GM21529 (cell line): ENCODE measurements around the gene TACR1.
"Not testable (repeated sequence)": the region's sequence is repeated elsewhere in the genome, so short reads cannot be mapped to it uniquely, and the experiment has no call there.

Experiments used
- ATAC-seq: cut with Tn5 transposase; IDR thresholded peaks from one replicate; pipeline ENCODE4 v1.9.1; 2021; ENCODE audit not compliant: unreplicated experiment

TACR1 gene

DNA sequence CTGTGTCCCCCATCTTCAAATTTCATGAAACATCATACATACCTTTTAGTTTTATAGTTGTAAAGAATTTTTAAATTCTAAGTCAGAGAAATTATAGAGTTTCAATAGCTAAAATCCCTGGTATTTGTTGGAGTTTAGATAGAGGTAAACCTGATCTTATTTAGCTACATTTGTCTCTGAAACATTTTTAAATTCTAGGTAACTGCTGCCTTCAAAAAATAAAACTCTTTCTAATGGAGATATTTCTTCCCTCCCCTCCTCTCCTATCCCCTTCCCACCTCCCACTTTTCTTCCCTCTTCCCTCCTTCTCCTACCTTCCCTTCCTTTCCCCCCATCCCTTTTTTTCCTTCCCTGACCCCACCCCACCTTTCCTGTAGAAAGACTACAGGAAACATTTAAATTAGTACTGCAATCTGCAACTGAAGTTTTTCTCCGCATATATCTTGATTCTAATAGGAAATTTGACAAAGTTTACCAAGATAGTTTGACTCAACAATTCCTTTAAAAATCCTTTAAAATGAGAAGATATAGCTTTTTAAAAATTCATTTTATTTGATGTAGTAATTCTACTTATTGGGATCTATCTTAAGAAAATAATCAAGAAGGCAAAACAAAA is 4.1 kb downstream of the TACR1 start:
- no peak for ATAC-seq

DNA sequence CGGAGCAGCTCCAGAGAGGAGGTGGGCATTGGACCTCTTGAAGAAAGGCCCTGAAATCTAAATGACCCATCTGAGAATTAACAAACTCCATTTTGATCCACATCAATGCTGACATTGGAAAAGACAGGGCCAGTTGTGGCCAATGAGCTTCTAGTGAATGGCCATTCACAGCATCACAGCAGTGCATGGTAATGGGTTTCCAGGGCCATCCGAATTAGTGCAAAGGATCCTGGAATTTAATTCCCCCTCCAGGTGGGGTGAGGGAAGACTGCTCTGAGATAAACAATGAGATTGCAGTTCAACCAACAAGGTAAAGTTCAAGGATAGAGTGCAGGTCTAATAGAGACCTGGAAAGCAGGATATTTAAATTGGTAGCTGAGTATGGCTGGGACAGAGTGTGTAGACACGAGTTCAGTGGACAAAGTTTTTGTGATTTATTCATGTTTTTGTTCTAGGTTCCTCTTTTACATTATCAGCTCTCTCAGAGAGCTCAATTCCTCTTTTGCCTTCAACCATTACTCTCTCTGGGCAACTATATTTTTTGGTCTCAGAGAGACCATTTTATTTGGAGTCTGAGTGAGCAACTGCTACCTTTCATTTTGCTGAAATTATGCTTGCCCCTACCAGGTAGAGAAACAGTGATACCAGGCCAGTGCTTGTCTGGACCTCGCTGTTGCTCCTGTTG is 5.0 kb downstream of the TACR1 start:
- ATAC-seq: no peak

DNA sequence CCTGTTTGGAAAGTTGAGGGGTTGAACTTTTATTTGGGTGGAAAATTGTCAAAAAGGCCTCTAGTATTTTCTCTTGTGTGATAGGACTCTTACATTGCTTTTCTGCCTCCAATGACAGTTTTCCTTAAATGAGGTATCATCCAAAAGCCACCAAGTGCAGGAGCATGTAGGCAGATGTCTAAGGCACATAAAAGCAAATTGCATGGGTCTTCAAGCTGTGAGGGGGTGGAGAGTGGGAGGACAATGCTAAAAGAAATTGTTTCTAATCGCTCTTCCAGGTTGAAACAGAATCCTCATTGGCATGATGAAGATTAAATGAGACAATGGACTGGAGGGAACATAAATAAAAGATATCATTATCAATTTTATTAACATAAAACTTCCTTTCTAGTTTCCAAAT is 6.8 kb downstream of the TACR1 start:
- no peak for ATAC-seq

DNA sequence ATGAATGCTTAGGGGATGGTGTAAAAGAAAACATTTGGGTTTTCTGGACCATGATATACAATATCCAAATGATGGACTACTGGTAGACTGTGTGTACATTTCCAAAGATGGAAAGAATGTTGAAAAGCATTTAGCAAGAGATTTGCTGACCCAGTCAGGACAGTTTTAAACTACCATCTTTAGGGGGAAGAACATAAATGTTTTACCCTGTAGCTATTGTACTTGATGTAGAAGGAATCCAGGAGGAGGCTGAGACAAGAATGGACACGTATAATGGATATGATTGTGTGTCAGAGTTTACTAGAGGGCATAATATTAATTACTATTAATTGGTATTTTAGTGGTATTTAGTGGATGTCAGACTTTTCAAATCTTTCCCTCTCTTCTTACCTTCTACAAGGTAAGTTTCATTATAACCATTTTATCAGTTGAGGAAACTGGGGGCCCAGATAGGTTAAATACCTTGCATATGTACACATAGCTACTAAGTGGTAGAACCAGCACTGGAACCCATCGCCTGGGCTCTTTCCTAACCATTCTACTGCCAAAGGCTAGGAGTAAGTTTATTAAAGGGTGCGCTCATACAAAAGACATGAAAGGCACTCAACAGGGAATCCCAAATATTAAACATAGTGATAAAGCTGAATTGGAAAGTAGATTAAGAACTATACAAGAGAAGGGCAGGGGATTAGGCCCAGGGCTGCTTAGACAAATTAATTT is 8.9 kb downstream of the TACR1 start:
- ATAC-seq: no peak

DNA sequence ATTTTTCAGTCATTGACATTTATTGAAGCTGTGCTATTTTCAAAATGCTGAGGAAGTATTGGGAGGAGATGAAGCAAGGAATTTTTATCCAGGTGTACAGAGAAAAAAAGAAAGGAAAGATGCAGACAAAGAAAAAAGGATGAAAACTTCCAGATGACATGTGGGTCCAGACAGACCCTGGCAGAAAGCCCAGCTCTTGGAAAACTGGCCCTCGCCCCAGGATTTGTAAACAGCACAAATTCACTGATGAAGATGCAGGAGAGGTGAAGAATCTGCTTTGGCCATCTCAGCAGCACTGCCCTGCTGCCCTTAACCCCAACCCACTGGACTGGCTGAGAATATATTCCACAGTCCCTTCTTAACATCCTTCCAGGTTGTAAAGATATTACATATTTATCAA is 12.5 kb downstream of the TACR1 start:
- ATAC-seq: no peak

DNA sequence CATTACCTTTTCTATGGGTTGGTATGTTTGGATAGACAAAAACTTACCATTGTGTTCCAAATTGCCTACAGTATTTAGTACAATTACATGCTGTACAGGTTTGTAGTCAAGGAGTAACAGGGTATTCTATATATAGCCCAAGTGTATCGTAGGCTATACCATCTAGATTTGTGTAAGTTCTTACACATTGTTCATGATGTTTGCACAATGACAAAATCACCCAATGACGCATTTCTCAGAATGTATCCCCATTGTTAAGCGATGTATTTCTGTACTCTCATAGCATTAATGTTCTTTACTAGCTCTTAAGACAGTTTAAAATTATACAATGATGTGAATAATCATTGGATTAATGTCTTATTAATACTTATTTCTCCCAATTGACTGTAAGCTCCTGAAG is 16.7 kb downstream of the TACR1 start:
- ATAC-seq: no peak

DNA sequence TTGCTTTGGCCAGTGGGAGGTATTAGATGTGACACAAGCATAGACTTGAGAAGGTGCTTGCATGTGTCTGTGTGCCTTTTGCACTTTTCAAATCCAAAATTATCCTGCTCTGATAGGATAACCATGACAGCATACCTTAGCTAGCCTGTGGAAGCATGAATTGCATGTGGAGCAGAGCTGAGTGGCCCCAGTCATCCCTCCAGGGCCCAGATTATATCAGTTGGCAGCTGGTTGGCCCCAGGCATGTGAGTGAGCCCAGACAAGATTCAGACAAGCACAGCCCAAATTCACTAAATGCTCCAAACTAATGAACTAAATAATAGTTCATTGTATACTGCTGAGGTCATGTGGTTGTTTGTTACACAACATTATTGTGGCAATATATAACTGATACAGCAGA is 18.8 kb downstream of the TACR1 start:
- no peak for ATAC-seq

DNA sequence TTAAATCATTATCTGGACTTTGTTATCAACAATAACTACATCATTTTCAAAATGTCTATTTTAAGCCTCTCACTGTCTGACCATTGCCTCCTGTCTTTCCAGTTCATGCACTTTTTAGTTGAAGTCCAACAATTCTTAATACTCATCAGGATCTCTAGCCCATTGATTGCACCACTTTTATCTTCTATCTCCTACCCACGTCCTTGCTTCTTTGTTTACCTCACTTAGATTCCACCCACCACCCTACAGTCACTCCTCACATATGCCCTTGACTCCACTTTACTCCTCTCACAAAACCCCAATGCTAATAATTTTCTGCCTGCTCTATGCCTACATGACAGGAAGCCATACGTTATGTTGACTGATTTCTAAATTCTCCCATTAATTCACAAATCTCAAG is 21.9 kb downstream of the TACR1 start:
- no peak for ATAC-seq

DNA sequence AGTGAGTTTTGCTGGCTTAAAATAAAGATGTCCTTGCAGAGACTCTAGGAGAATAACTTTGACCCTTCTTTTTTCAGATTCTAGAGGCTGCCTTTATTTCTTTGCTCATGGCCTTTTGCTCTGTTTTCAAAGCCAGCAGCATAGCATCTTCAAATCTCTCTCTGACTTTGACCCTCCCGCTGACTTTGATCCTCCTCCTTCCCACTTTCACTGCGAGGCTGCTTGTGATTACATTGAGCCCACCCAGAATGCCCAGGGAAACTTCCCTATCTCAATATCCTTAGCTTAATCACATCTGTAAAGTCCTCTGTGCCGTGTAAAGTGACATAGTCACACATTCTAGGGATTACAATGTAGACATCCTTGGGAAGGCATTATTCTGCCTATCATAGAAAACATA is 23.9 kb downstream of the TACR1 start:
- no peak for ATAC-seq

DNA sequence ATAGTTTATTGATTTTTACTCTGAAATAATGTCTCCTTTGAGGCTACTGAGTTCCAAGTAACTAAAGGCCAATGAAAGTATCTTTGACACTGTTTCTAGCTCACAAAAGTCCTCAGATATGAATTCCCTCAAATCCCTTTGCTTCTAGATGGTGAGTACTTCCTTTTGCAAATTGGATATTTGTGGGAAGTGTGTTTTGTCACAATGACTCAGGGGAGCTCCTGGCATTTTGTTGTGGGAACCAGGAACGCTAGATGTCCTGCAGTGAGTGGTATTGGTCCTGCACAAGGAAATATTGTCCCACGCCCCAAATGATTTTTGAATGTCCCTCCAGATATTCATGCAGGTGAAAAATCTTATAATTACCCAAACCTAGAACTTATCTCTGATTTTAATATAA is 24.3 kb downstream of the TACR1 start:
- no peak for ATAC-seq

DNA sequence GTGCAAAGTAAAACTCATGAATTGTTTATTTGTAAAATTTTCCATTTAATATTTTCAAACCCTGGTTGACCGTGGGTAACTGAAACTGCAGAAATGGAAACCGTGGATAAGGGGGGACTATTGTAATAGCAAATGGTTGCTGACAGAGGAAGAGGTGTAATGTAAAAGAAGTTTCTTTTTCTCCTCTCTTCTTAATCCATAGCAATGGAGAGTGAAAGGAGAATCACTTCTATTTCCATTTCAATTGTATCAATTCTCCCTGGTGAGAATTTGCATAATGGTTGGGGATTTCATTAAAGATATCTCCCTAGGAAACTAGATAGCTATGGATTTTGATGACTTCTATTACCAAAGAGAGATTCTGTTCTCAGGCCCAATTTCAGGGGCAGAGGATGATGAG is 24.8 kb downstream of the TACR1 start:
- ATAC-seq: no peak

DNA sequence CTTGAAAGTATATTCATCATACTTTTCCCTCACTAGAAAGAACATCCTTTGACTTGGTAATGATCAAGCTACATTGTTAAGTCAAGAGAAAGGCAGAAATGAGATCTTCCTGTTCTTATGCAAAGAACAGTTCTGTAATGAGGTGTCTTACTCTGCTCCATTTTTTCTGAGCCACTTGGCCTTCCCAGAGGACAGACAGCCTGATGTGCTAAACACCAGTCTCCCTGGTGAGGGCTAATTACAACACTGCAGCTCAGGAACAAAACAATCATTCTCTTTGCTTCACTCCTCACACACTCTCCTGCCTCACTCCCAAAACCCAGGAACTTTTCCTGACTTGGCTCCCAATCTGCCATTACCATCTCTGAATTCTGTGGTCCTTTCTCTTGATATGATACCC is 25.6 kb downstream of the TACR1 start:
- ATAC-seq: no peak

DNA sequence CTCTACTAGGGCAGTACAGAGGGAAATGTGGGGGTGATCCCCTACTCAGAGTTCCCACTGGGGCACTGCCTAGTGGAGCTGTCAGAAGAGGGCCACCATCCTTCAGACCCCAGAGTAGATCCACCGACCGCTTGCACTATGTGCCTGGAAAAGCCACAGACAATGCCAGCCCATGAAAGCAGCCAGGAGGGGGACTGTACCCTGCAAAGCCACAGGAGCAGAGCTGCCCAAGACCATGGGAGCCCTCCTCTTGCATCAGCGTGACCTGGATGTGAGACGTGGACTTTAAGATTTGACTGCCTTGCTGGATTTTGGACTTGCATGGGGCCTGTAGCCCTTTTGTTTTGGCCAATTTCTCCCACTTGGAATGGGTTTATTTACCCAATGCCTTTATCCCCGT is 27.9 kb downstream of the TACR1 start:
- not testable (repeated sequence) for ATAC-seq

DNA sequence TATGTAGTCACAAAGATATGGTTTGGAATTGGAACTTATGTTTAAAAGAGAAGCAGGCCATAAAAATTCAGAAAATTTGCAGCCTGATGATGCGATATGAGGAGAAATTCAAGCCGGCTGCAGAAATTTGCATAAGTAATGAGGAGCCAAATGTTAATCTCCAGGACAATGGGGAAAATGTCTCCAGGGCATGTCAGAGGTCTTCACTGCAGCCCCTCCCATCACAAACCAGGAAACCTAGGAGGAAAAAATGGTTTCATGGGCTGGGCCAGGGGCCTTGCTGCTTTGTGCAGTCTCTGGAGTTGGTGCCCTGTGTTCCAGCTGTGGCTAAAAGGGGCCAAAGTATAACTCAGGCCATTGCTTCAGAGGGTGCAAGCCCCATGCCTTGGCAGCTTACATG is 28.4 kb downstream of the TACR1 start:
- no peak for ATAC-seq

DNA sequence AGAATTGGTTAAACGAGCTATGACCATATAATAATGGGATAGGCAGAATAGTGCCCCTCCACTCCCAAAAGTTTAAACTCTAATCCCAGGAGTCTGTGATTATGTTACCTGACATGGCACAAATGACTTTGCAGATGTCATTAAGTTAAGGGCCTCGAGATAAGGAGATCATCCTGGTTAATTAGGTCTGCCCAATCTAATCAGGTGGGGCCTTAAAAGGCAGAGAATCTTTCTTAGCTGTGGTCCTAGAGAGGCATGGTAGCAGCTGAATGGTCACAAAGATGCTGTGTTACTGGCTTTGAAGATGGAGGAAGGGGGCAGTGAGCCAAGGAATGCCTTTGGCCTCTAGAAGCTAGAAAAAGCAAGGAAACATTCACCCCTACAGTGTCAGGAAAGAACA is 31.1 kb downstream of the TACR1 start:
- no peak for ATAC-seq

DNA sequence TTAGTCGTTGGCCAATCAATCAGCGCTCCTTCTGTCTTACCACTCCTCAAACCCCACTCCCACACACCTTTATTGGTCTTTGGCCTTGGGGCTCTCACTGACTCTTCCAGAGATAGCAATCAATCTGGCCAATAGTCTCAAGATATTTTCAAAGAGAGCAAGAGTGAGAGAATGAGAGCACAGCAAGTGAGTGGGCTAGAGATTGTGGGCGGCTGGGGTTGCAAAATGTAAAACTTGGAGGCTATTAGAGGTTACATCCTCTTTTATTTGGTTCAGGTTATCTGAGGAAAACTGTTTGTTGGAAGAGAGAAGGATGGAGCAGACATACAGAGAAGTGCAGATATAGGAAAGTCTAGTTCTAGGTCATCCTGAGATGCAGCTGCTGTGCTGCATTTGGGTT is 32.8 kb downstream of the TACR1 start:
- ATAC-seq: no peak

DNA sequence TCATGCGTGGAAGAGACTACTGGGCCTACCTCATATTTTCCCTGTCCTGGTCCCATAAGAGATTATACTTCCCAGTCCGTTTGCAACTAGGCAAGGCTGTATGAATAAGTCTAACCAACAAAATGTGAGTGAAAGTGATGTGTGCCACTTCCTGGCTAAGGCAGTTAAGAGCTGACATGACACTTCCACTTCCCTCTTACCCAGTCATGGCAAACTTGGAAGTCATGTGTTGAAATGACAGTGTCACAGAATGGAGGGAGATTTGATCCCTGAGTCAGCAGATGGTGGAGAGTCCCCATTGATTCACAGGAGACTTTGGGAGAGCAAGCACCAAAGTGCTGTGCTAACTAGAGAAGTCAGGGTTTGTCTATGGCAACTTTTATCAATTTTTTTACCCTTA is 36.4 kb downstream of the TACR1 start:
- ATAC-seq: no peak

DNA sequence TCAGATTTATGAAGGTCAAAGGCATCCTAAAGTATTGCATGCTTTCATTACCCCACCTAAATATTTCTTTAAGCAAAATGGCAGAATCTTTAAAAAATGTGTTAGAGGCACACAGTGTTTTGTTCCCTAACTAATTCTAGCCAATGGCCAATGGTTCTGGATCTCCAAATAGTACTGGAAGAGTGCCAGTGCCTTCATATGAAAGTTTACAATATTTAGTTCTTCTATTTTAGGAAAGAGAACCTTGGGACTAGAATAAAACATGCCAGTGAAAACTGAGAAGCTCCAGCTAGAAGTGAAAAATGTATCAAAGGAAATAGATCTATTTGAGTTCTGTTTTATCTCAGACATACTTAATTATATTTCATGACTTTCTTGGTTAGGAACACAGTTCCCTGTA is 37.1 kb downstream of the TACR1 start:
- ATAC-seq: no peak

DNA sequence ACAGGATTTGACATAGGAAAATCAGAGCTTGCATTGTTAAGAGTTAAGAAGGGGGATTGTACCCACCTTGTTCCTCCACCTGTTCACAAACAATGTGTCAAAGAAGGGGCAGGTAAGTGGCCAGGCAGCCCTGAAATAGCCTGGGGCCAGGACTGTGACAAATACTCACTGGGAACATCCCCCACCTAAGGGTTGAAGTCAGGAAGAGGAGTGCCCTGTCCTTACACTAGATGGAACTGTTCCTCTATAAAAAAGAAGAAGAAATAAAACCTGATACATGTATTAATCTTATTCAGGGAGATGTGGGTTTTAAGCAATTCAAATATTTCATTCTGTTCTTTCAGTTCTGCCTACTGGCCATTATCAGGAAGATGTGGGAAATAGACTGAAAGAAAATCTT is 41.9 kb downstream of the TACR1 start:
- ATAC-seq: no peak

DNA sequence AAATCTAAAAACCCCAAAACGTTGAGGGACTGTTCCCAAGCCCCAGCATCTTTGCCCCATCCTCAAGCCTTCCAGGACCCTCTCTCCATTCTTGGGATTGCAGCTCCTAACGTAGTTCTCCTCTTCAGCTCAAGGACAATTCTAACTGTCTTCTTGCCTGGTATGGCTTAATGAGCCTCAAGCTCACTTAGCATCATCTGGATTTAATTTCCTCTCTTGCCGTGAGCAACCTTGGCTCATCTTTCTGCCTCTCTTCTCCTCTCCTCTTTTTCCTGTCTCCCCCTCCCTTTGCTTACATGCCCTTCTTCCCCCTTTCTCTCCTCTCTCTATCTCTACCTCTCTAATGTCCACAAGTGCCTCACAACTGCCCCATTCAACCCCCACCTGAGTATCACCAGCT is 44.2 kb downstream of the TACR1 start:
- no peak for ATAC-seq

DNA sequence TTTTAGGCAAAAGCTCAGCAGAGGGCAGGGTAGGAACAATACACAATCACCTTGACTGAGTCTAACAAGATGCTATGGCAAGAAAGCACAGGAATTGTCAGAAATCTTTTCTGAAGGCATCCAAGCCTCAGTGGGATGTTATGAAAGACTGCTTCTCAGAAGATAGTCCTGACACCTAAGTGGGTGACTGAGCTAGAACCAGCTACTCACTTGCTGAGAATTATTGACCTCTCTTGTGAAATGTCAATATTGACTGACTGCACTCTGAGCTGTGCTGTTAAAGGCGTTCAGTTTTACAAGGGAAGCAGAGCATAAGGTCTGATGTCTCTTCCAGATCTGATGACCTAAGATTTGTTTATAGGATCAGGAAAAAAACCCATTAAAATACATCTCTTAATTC is 46.1 kb downstream of the TACR1 start:
- ATAC-seq: no peak

DNA sequence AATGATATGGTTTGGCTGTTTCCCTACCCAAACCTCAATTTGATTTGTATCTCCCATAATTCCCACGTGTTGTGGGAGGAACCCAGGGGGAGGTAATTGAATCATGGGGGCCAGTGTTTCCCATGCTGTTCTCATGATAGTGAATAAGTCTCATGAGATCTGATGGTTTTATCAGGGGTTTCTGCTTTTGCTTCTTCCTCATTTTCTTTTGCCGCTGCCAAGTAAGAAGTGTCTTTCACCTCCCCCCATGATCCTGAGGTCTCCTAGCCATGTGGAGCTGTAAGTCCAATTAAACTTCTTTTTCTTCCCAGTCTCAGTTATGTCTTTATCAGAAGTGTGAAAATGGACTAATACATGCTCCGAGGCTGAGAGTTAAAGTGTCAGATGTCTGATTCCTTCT is 47.1 kb downstream of the TACR1 start:
- not testable (repeated sequence) for ATAC-seq

DNA sequence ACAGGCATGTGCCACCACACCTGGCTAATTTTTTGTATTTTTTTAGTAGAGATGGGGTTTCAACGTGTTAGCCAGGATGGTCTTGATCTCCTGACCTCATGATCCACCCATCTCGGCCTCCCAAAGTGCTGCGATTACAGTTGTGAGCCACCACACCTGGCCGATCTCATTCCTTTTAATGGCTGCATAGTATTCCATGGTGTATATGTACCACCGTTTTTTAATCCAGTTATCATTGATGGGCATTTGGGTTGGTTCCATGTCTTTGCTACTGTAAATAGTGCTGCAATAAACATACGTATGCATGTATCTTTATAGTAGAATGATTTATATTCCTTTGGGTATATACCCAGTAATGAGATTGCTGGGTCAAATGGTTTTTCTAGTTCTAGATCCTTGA is 51.4 kb downstream of the TACR1 start:
- ATAC-seq: not testable (repeated sequence)
